ENCODE data around the gene B3GNT5.

Gene B3GNT5

GRCh38 chr3:183252973-183253527 is at the start of gene B3GNT5:
TSS of gene B3GNT5 (plus strand) at chr3:183253253. CDS start at chr3:183269799, 16,546 bp downstream.
- no peak for DNase-seq (ENCODE audit: low read depth, low spot score)

- DNase-seq (ENCODE audit: low read depth, low spot score): no peak
Measured at GRCh38 chr3:183203670-183204069, 49.4 kb upstream of the B3GNT5 start.

GRCh38 chr3:183208260-183208659 is 44.8 kb upstream of the B3GNT5 start:
- DNase-seq (ENCODE audit: low read depth, low spot score): no peak

- DNase-seq (ENCODE audit: low read depth, low spot score): no peak
Measured at GRCh38 chr3:183208800-183209199, 44.3 kb upstream of the B3GNT5 start.

GRCh38 chr3:183210341-183210740 is 42.7 kb upstream of the B3GNT5 start:
- DNase-seq (ENCODE audit: low read depth, low spot score): no peak

GRCh38 chr3:183210862-183211341 is 42.2 kb upstream of the B3GNT5 start:
- no peak for DNase-seq (ENCODE audit: low read depth, low spot score)

GRCh38 chr3:183211352-183211751 is 41.7 kb upstream of the B3GNT5 start:
- DNase-seq (ENCODE audit: low read depth, low spot score): no peak

- no peak for DNase-seq (ENCODE audit: low read depth, low spot score)
Measured at GRCh38 chr3:183212096-183212495, 41.0 kb upstream of the B3GNT5 start.

GRCh38 chr3:183212565-183212964 is 40.5 kb upstream of the B3GNT5 start:
- no peak for DNase-seq (ENCODE audit: low read depth, low spot score)

- DNase-seq (ENCODE audit: low read depth, low spot score): no peak
Measured at GRCh38 chr3:183213415-183214276, 39.4 kb upstream of the B3GNT5 start.

- DNase-seq (ENCODE audit: low read depth, low spot score): no peak
Measured at GRCh38 chr3:183214277-183214612, 38.8 kb upstream of the B3GNT5 start.

GRCh38 chr3:183215591-183216202 is 37.4 kb upstream of the B3GNT5 start:
- DNase-seq (ENCODE audit: low read depth, low spot score): no peak

- DNase-seq (ENCODE audit: low read depth, low spot score): no peak
Measured at GRCh38 chr3:183217548-183218332, 35.3 kb upstream of the B3GNT5 start.

GRCh38 chr3:183218826-183219225 is 34.2 kb upstream of the B3GNT5 start:
- no peak for DNase-seq (ENCODE audit: low read depth, low spot score)

- no peak for DNase-seq (ENCODE audit: low read depth, low spot score)
Measured at GRCh38 chr3:183220828-183221227, 32.2 kb upstream of the B3GNT5 start.

- DNase-seq (ENCODE audit: low read depth, low spot score): no peak
Measured at GRCh38 chr3:183222631-183223235, 30.3 kb upstream of the B3GNT5 start.

GRCh38 chr3:183224180-183224970 is 28.7 kb upstream of the B3GNT5 start:
- DNase-seq (ENCODE audit: low read depth, low spot score): no peak

GRCh38 chr3:183226333-183226890 is 26.6 kb upstream of the B3GNT5 start:
- no peak for DNase-seq (ENCODE audit: low read depth, low spot score)

- no peak for DNase-seq (ENCODE audit: low read depth, low spot score)
Measured at GRCh38 chr3:183227586-183227985, 25.5 kb upstream of the B3GNT5 start.

- no peak for DNase-seq (ENCODE audit: low read depth, low spot score)
Measured at GRCh38 chr3:183229178-183229577, 23.9 kb upstream of the B3GNT5 start.

Measured in iPS DF 19.7 (cell line).